ENCODE results near the gene VSIG10.
"Not testable (repeated sequence)": the region's sequence is repeated elsewhere in the genome, so short reads cannot be mapped to it uniquely, and the experiment has no call there.

VSIG10 gene, protein sequence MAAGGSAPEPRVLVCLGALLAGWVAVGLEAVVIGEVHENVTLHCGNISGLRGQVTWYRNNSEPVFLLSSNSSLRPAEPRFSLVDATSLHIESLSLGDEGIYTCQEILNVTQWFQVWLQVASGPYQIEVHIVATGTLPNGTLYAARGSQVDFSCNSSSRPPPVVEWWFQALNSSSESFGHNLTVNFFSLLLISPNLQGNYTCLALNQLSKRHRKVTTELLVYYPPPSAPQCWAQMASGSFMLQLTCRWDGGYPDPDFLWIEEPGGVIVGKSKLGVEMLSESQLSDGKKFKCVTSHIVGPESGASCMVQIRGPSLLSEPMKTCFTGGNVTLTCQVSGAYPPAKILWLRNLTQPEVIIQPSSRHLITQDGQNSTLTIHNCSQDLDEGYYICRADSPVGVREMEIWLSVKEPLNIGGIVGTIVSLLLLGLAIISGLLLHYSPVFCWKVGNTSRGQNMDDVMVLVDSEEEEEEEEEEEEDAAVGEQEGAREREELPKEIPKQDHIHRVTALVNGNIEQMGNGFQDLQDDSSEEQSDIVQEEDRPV

DNA sequence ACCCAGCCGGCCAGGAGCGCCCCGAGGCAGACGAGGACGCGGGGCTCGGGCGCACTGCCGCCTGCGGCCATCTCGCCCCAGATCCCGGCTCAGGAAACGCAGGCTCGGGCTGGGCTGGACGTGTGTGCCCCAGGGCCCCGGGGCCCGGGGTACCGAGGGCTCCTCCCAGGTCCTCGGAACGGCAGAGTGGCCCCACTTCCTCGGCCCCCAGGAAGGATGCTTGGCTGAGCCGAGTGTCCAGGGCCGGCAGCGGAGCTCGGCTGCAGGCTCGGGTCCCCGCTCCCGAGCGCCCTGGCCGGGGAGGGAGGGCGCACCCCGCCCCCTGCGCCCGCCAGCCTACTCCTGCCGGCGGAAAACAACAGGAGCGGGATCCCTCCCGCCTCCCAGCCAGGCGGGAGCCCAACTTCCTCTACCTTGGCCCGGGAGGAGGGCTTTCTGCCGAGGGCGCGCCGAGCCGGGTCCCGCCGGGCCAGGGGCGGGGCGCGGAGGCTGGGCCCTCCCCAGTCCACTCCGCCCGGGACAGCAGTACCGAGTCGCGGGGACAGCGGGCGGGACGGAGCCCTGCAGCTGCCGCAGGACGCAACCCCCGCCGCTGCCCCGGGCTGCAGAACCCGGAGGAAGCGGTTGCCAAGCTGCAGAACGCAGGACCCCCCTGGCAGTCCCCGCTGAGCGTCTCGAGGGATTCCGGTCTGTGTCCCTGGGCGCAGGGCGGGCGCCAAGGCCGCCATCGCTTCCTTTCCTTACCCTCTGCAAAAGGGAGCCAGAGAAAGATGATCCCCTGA, at the start of gene VSIG10:
VSIG10 (minus strand) TSS at position 411 of the 782 bp plus-strand sequence; CDS start at position 71, 340 bp downstream.
- Mint-ChIP-seq H3K36me3 (no peaks in the 10 kb centered on the region), H3K9me3 (no peaks in the 10 kb centered on the region), H3K4me1 (peaks cover 9% of the 10 kb centered on the region), H3K27ac (no peak within 1 kb of the TSS), H3K4me3 (peak within 1 kb of the TSS; percentile 84), H3K27me3 (peaks cover 13% of the 10 kb centered on the region)

DNA sequence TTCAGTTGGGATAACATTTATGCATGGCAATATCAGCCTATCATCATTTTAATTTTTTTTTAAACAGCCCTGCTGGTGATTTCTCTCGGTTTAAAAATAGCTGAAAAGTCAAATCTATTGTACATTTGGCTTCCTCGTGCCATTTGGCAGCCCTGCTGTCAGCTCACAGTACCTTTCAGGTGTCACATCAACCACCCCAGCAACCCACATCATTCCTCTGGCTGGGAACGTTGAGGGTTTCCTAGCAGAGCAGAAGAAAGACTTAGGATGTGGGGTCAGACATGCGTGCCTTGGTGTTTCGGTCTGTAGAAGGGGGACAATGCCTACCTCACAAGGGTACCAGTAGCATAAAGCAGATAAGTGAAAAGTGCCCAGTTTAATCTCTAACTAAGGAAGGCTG, 47.9 kb upstream of the VSIG10 start:
- Mint-ChIP-seq H3K27me3 (no peaks in the 10 kb centered on the region), H3K9me3 (no peaks in the 10 kb centered on the region), H3K4me1 (no peaks in the 10 kb centered on the region), H3K27ac (no peak overlapping the region), H3K4me3 (no peak overlapping the region), H3K36me3 (peaks cover 5% of the 10 kb centered on the region)

DNA sequence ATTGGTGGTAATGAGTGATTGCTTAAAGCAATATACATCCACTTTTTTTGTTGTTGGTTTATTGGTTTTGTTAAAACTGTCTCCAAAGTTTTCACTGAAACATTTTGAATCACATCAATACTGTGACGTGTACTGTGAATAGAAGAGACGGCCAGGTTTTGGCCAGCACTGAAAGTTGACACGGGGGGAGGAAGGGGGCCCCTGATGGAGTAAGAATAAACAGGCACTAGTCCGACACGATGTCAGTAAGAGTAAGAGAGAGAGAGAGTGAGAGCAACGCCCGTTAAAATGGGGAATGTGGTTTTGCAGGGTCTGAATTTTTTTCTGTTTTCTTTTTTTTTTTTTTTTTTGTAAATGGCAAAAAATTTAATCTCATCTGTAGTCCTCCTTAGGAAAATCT, 46.8 kb upstream of the VSIG10 start:
- peaks cover 7% of the 10 kb centered on the region for H3K36me3 Mint-ChIP-seq
- H3K4me1 Mint-ChIP-seq = no peaks in the 10 kb centered on the region
- no peaks in the 10 kb centered on the region for H3K27me3 Mint-ChIP-seq
- H3K9me3 Mint-ChIP-seq = no peaks in the 10 kb centered on the region
- H3K4me3 Mint-ChIP-seq = no peak overlapping the region
- peak overlapping the region; percentile 24 for H3K27ac Mint-ChIP-seq

DNA sequence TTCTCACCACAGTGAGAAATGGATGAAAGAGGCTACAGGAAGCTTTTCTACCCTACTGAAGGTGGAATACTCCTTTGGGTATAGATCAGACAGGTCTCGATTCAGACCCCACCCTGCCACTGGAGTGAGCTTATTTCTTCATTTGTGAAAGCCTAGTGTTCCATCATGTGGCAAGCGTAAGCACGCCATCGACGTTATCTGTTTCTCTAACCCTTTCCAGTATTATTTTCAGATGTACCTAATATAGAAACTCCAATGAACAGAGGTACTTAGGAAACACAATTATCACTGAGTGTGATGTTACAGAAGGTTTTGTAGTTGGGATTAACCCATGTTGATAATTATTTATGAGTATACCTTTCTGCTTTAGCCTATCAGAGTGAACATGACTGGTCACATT, 44.5 kb upstream of the VSIG10 start:
- Mint-ChIP-seq H3K4me1 (peaks cover under 1% of the 10 kb centered on the region), H3K4me3 (no peak overlapping the region), H3K9me3 (no peaks in the 10 kb centered on the region), H3K36me3 (peaks cover 11% of the 10 kb centered on the region), H3K27ac (no peak overlapping the region), H3K27me3 (no peaks in the 10 kb centered on the region)

DNA sequence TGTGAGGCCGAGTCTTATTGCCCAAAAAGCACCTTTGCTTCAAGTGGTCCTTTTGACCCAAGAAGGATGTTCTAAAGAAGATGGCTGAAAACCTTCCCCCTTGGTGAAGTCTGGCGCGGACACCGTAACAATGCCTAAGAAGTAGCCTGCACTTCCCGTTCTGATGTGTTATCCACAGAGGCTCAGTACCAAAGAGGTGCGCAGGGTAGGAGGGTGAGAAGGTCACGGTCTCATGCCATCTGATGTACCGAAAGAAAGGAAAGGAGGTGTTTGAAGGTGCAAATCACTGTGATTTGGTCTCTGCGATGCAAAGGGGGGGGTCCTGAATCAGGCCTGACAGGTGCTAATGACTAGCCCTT, 42.0 kb upstream of the VSIG10 start:
- peaks cover 4% of the 10 kb centered on the region for H3K4me1 Mint-ChIP-seq
- peaks cover 16% of the 10 kb centered on the region for H3K36me3 Mint-ChIP-seq
- no peak overlapping the region for H3K27ac Mint-ChIP-seq
- no peaks in the 10 kb centered on the region for H3K9me3 Mint-ChIP-seq
- no peak overlapping the region for H3K4me3 Mint-ChIP-seq
- no peaks in the 10 kb centered on the region for H3K27me3 Mint-ChIP-seq

DNA sequence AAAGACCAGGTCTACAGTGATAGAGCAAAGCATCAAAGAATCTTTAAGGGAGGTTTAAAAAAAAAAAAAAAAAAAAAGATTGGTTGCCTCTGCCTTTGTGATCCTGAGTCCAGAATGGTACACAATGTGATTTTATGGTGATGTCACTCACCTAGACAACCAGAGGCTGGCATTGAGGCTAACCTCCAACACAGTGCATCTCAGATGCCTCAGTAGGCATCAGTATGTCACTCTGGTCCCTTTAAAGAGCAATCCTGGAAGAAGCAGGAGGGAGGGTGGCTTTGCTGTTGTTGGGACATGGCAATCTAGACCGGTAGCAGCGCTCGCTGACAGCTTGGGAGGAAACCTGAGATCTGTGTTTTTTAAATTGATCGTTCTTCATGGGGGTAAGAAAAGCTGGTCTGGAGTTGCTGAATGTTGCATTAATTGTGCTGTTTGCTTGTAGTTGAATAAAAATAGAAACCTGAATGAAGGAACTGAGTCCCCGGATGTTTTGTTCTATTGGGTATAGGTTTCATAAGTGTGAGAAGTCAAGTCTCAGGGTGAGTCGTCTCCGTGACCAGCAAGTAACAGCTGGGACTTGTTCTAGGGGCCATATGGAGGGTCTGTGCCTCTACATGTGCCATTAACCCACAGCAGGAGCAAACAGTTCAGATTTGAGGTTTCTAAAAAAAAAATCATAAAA, 41.4 kb upstream of the VSIG10 start:
- no peak overlapping the region for H3K4me3 Mint-ChIP-seq
- peaks cover 13% of the 10 kb centered on the region for H3K36me3 Mint-ChIP-seq
- no peaks in the 10 kb centered on the region for H3K9me3 Mint-ChIP-seq

DNA sequence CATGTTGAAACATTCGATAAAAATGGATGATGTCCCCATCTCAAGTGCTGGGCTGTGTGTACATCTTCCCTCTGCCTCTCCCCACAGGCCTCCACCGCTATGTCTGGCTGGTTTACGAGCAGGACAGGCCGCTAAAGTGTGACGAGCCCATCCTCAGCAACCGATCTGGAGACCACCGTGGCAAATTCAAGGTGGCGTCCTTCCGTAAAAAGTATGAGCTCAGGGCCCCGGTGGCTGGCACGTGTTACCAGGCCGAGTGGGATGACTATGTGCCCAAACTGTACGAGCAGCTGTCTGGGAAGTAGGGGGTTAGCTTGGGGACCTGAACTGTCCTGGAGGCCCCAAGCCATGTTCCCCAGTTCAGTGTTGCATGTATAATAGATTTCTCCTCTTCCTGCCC, 40.7 kb upstream of the VSIG10 start:
- H3K27me3 Mint-ChIP-seq = no peaks in the 10 kb centered on the region
- H3K27ac Mint-ChIP-seq = peak overlapping the region; percentile 55
- peaks cover 16% of the 10 kb centered on the region for H3K36me3 Mint-ChIP-seq
- peaks cover 8% of the 10 kb centered on the region for H3K4me1 Mint-ChIP-seq
- H3K9me3 Mint-ChIP-seq = no peaks in the 10 kb centered on the region
- no peak overlapping the region for H3K4me3 Mint-ChIP-seq

More for the DNA sequence above, 41.4 kb upstream of the VSIG10 start:
- Mint-ChIP-seq H3K27ac (peak overlapping the region; percentile 57), H3K27me3 (no peaks in the 10 kb centered on the region), H3K4me1 (peaks cover 4% of the 10 kb centered on the region)

DNA sequence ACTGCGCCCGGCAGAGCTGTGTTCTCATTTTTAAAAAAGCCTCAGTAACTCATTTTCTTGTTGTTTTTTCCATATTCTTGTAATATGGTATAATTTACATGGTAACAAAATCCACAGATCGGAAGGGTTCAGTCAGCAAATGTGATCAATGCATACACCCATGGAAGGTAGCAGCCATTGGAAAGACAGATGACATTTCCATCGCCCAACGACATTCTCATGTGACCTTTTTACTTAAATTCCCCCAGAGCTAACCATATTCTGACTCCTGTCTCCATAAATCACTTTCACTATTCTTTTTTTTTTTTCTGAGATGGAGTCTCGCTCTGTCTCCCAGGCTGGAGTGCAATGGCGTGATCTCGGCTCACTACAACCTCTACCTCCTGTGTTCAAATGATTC, 37.0 kb upstream of the VSIG10 start:
- Mint-ChIP-seq H3K27me3 (no peaks in the 10 kb centered on the region), H3K4me1 (peaks cover 25% of the 10 kb centered on the region), H3K36me3 (peaks cover 17% of the 10 kb centered on the region), H3K27ac (no peak overlapping the region), H3K4me3 (no peak overlapping the region), H3K9me3 (no peaks in the 10 kb centered on the region)

DNA sequence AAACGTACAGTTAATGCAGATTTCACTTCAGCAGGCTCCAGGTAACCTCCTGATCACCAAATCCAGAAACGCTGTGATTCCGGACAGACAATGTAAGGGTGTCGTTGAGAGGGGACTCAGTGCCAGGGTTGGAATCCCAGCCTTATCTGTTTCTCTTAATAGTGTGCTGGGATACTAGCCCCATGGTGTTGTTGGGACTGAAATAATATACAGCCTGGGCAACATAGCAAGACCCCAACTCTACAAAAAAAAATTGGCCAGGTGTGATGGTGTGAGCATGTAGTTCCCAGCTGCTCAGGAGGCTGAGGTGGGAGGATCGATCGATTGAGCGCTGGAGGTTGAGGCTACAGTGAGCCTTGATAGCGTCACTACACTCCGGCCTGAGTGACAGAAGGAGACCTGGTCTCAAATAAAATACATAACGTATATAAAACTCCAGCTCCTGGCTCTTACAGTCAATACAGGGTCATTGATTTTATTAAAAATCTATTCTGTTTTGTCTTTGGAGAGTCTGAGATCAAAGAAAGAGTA, 33.4 kb upstream of the VSIG10 start:
- Mint-ChIP-seq H3K4me1 (peaks cover 32% of the 10 kb centered on the region), H3K36me3 (peaks cover 9% of the 10 kb centered on the region), H3K4me3 (peak overlapping the region; percentile 98), H3K27ac (peak overlapping the region; percentile 86), H3K9me3 (no peaks in the 10 kb centered on the region), H3K27me3 (no peaks in the 10 kb centered on the region)

DNA sequence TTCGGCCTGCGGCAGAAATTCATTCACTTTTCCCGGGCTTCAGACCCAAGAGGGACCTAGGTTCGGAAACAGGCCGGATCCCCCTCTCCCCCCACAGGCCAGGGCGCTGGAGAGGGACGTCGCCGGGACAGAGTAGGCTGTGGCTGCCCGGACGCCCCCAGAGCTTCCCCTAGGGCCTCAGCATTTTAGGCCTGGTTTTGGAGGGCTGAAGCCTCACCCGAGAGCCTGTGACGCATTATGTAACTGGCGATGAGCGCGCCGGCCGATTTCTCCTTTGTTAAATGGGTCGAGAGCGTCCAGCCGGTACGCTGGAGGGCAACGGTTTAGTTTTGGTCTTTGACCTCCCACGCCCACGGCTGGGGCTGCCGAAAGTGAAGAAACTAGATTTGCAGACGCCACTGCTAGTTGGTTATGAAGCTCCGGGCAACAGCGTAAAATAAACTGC, 32.8 kb upstream of the VSIG10 start:
- H3K27me3 Mint-ChIP-seq = no peaks in the 10 kb centered on the region
- no peaks in the 10 kb centered on the region for H3K9me3 Mint-ChIP-seq
- H3K36me3 Mint-ChIP-seq = peaks cover 7% of the 10 kb centered on the region
- peak overlapping the region; percentile 86 for H3K27ac Mint-ChIP-seq
- peak overlapping the region; percentile 98 for H3K4me3 Mint-ChIP-seq
- H3K4me1 Mint-ChIP-seq = peaks cover 35% of the 10 kb centered on the region

DNA sequence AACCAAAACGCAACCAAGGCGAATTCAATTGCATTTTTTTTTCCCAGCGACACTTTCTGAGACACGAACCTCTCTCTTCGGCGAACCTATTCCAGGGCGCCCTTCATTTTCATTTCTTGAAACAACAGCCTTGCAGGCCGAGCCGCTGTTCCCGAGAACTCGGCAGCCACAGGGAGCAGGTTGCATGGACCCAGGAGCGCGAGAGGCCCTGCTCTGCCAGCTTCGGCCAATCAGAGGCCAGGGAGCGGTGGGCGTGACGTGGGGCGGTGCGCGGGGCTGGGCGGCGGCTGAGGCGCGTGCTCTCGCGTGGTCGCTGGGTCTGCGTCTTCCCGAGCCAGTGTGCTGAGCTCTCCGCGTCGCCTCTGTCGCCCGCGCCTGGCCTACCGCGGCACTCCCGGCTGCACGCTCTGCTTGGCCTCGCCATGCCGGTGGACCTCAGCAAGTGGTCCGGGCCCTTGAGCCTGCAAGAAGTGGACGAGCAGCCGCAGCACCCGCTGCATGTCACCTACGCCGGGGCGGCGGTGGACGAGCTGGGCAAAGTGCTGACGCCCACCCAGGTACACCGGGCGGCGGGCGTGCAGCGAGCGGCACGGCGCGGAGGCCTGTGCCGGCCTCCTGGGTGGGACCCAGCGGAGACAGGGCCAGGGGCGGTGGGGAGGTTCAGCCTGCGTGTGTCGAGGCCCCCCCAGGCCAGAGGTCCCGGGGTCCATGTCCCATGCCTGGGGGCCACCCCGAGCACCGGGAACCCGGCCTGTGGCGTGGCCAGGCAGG, 32.2 kb upstream of the VSIG10 start, which contains the start of gene PEBP1:
PEBP1 (plus strand) TSS at position 337 of the 771 bp plus-strand sequence; CDS start at position 423, 86 bp downstream.
- H3K36me3 Mint-ChIP-seq = peaks cover 7% of the 10 kb centered on the region
- H3K27ac Mint-ChIP-seq = peak within 1 kb of the TSS; percentile 93
- H3K4me1 Mint-ChIP-seq = peaks cover 35% of the 10 kb centered on the region
- H3K4me3 Mint-ChIP-seq = peak within 1 kb of the TSS; percentile 98
- H3K9me3 Mint-ChIP-seq = no peaks in the 10 kb centered on the region
- H3K27me3 Mint-ChIP-seq = no peaks in the 10 kb centered on the region

DNA sequence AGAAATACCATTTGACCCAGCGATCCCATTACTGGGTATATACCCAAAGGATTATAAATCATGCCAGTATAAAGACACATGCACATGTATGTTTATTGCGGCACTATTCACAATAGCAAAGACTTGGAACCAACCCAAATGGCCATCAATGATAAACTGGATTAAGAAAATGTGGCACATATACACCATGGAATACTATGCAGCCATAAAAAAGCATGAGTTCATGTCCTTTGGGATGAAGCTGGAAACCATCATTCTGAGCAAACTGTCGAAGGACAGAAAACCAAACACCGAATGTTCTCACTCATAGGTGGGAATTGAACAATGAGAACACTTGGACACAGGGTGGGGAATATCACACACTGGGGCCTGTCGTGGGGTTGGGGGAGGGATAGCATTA, 25.6 kb upstream of the VSIG10 start:
- not testable (repeated sequence) for H3K27ac Mint-ChIP-seq, H3K4me3 Mint-ChIP-seq, H3K27me3 Mint-ChIP-seq, H3K9me3 Mint-ChIP-seq, H3K36me3 Mint-ChIP-seq, H3K4me1 Mint-ChIP-seq

DNA sequence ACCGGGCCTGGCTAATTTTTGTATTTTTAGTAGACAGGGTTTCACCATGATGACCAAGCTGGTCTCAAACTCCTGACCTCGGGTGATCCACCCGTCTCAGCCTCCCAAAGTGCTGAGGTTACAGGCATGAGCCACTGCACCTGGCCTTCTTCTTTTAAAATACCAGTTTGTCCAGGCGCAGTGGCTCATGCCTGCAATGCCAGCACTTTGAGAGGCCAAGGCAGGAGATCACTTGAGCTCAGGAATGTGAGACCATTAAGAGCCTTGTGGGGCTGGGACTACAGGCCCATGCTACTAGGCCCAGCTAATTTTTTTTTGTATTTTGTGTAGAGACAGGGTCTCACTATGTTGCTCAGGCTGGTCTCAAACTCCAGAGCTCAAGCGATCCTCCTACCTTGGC, 24.1 kb upstream of the VSIG10 start:
- Mint-ChIP-seq H3K36me3 (no peaks in the 10 kb centered on the region), H3K27me3 (no peaks in the 10 kb centered on the region), H3K4me1 (peaks cover 4% of the 10 kb centered on the region), H3K27ac (no peak overlapping the region), H3K4me3 (no peak overlapping the region), H3K9me3 (no peaks in the 10 kb centered on the region)

DNA sequence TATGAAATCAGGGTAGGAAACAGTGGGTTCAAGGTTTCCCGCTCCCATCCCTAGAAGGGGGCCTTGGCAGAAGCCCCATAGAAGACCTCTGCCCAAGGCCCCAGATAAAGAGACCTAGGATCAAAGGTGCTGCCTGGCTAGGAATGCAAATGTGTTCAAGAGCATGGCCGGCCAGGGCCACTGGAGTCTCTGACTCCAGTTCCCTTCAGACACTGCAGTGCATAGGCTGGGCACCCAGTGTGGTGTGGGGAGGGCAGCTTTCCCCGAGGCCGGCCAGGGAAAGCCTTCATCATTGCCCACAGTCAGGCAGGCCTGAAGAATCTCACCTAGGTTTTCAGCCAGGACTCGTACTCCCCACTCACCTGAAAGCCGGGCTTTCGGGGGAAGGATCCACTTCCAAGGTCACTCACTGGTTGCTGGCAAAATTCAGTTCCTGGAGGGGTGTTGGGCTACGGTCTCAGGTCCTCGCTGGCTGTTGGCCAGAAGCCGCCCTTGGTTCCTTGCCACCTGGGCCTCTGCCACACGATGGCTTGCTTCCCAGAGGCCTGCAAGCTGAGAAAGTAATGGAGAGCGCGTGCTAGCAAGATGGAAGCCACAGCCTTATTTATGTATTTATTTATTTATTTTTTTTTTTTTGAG, 22.4 kb upstream of the VSIG10 start:
- Mint-ChIP-seq H3K4me1 (no peaks in the 10 kb centered on the region), H3K27me3 (no peaks in the 10 kb centered on the region), H3K9me3 (no peaks in the 10 kb centered on the region), H3K27ac (no peak overlapping the region), H3K4me3 (no peak overlapping the region), H3K36me3 (no peaks in the 10 kb centered on the region)
